Neural cell (in vitro differentiated cells): ENCODE results near the gene MCCC1. TPM values are rescaled to one million over a fixed set of nuclear protein-coding genes. Genes with fewer than 3 reads are reported as not detected.

Experiments used
- H2AFZ ChIP-seq: fragments of 200-600, 300-800 bp; sonication (generic), shearing (Covaris generic); 2 replicates; pipeline ENCODE4 v1.6.0; 2014; ENCODE audit warnings: low read depth, mild to moderate bottlenecking, antibody characterized with exemption, low read length, moderate library complexity
- H3F3A ChIP-seq: fragments of 200-600 bp; shearing (Covaris generic); 2 replicates; pipeline ENCODE4 v1.6.1; 2016; ENCODE audit warnings: mild to moderate bottlenecking, moderate library complexity, mixed read lengths, antibody characterized with exemption, low read length; ENCODE audit not compliant: insufficient read depth, poor library complexity, severe bottlenecking
- H3K27ac ChIP-seq: fragments of 200-600, 300-800 bp; sonication (generic), shearing (Covaris generic); 2 replicates; pipeline ENCODE4 v1.5.1; 2014; ENCODE audit warnings: mild to moderate bottlenecking, low read length, moderate library complexity
- H3K27me3 ChIP-seq: fragments of 300-800, 200-600 bp; sonication (generic), shearing (Covaris generic); 2 replicates; pipeline ENCODE4 v1.6.0; 2014; ENCODE audit warnings: mild to moderate bottlenecking, low read depth, low read length, moderate library complexity; ENCODE audit not compliant: insufficient read depth
- H3K36me3 ChIP-seq: fragments of 300-800, 200-600 bp; sonication (generic), shearing (Covaris generic); 2 replicates; pipeline ENCODE4 v1.5.1; 2014; ENCODE audit warnings: mild to moderate bottlenecking, antibody characterized with exemption, low read length, moderate library complexity; ENCODE audit not compliant: insufficient read depth
- H3K4me2 ChIP-seq: fragments of 300-800, 200-600 bp; sonication (generic), shearing (Covaris generic); 2 replicates; pipeline ENCODE4 v1.6.0; 2014; ENCODE audit warnings: mild to moderate bottlenecking, low read length
- H3K4me3 ChIP-seq: fragments of 300-800, 200-600 bp; sonication (generic), shearing (Covaris generic); 2 replicates; pipeline ENCODE4 v1.5.1; 2014; ENCODE audit warnings: mild to moderate bottlenecking, low read length, moderate library complexity
- H3K79me2 ChIP-seq: fragments of 200-600 bp; shearing (Covaris generic); replicated peaks from 2 replicates; pipeline ENCODE4 v1.6.0; 2014; ENCODE audit warnings: mild to moderate bottlenecking, low read length, moderate library complexity; ENCODE audit not compliant: insufficient read depth
- H3K9ac ChIP-seq: fragments of 300-800, 200-600 bp; sonication (generic), shearing (Covaris generic); 2 replicates; pipeline ENCODE4 v1.6.1; 2016; ENCODE audit warnings: mild to moderate bottlenecking, low read length, mixed read lengths
- H3K9me2 ChIP-seq: fragments of 200-600 bp; shearing (Covaris generic); 2 replicates; pipeline ENCODE4 v1.6.1; 2016; ENCODE audit warnings: mild to moderate bottlenecking, low read length, mixed read lengths; ENCODE audit not compliant: insufficient read depth
- H3K9me3 ChIP-seq: fragments of 200-600, 300-800 bp; sonication (generic), shearing (Covaris generic); 2 replicates; pipeline ENCODE4 v1.6.1; 2016; ENCODE audit warnings: mild to moderate bottlenecking, mixed run types, low read length, moderate library complexity, mixed read lengths
- H4K20me1 ChIP-seq: fragments of 200-600 bp; shearing (Covaris generic); 2 replicates; pipeline ENCODE4 v1.6.1; 2016; ENCODE audit warnings: mild to moderate bottlenecking, mixed run types; ENCODE audit not compliant: insufficient read depth
- CTCF ChIP-seq: fragments of 450-650 bp; IDR thresholded peaks from 2 replicates; pipeline ENCODE4 v1.5.1; 2014; ENCODE audit warnings: antibody characterized with exemption, mild to moderate bottlenecking, moderate library complexity; ENCODE audit not compliant: poor library complexity, severe bottlenecking
- EP300 ChIP-seq: fragments of 450-650 bp; conservative IDR thresholded peaks from 2 replicates; pipeline ENCODE4 v1.6.1; 2014; ENCODE audit warnings: antibody characterized with exemption, mild to moderate bottlenecking, moderate library complexity; ENCODE audit not compliant: poor library complexity, severe bottlenecking
- EZH2 ChIP-seq: fragments of 200-600, 300-800 bp; shearing (Covaris generic), sonication (generic); IDR thresholded peaks from 2 replicates; pipeline ENCODE4 v1.6.1; 2014; ENCODE audit warnings: antibody characterized with exemption, low read length, borderline replicate concordance, mild to moderate bottlenecking; ENCODE audit not compliant: insufficient read depth, poor library complexity, severe bottlenecking
- MXI1 ChIP-seq: fragments of 450-650 bp; conservative IDR thresholded peaks from 2 replicates; pipeline ENCODE4 v1.6.1; 2014; ENCODE audit warnings: antibody characterized with exemption, mild to moderate bottlenecking; ENCODE audit not compliant: poor library complexity, severe bottlenecking
- POLR2AphosphoS5 ChIP-seq: IDR thresholded peaks from 2 replicates; pipeline ENCODE4 v1.6.1; 2012
- RAD21 ChIP-seq: fragments of 450-650 bp; conservative IDR thresholded peaks from 2 replicates; pipeline ENCODE4 v1.6.1; 2014; ENCODE audit warnings: antibody characterized with exemption, mild to moderate bottlenecking, moderate library complexity
- REST ChIP-seq: IDR thresholded peaks from 2 replicates; pipeline ENCODE4 v1.6.1; 2012; ENCODE audit warnings: borderline replicate concordance
- SMC3 ChIP-seq: fragments of 450-650 bp; conservative IDR thresholded peaks from 2 replicates; pipeline ENCODE4 v1.6.1; 2014; ENCODE audit warnings: antibody characterized with exemption, mild to moderate bottlenecking, moderate library complexity; ENCODE audit not compliant: poor library complexity
- TAF1 ChIP-seq: IDR thresholded peaks from 2 replicates; pipeline ENCODE4 v1.6.1; 2012; ENCODE audit warnings: low read depth
- polyA plus RNA-seq: library from polyadenylated mRNA; depleted of rRNA; stranded (reverse); fragments of >200 nt; gene quantifications from 2 replicates; pipeline ENCODE4 v1.2.3, GENCODE V29; 2014

Gene MCCC1
- polyA plus RNA-seq, 1 donor from 2014 or later = 29.6 TPM

- Histone ChIP-seq H3F3A (no peaks in the 10 kb centered on the region), H3K9me3 (no peaks in the 10 kb centered on the region), H3K9ac (peak within 1 kb of the TSS; percentile 74), H3K79me2 (peaks cover 42% of the 10 kb centered on the region), H3K9me2 (no peaks in the 10 kb centered on the region), H3K4me2 (peak within 1 kb of the TSS; percentile 94), H3K27ac (peak within 1 kb of the TSS; percentile 51), H3K4me3 (peak within 1 kb of the TSS; percentile 80), H4K20me1 (no peaks in the 10 kb centered on the region), H2AFZ (peak within 1 kb of the TSS; percentile 65), H3K36me3 (no peaks in the 10 kb centered on the region), H3K27me3 (no peaks in the 10 kb centered on the region)
- TF ChIP-seq EZH2 (no peak), SMC3 (no peak), REST (no peak), POLR2AphosphoS5 (peak; percentile 71), RAD21 (no peak), TAF1 (peak; percentile 33), MXI1 (no peak)
These were observed 118.9 kb downstream of the MCCC1 start, which contains the start of gene DCUN1D1 for GRCh38 chr3:182980204-182981037. DCUN1D1 (minus strand) TSS chr3:182980538; CDS start chr3:182980489, 49 bp downstream.

GRCh38 chr3:182979674-182980191 lies 119.6 kb downstream of the MCCC1 start:
- no peak overlapping the region for H3K27ac ChIP-seq

GRCh38 chr3:182979103-182979673 lies 120.1 kb downstream of the MCCC1 start:
- TF ChIP-seq REST (no peak), TAF1 (no peak), SMC3 (no peak), MXI1 (no peak), EZH2 (no peak), POLR2AphosphoS5 (no peak), CTCF (no peak), RAD21 (no peak), EP300 (no peak)
- Histone ChIP-seq H4K20me1 (no peaks in the 10 kb centered on the region), H3K27me3 (no peaks in the 10 kb centered on the region), H3K79me2 (peaks cover 52% of the 10 kb centered on the region), H3K27ac (no peak overlapping the region), H3F3A (no peaks in the 10 kb centered on the region), H3K9me3 (no peaks in the 10 kb centered on the region), H3K4me3 (peak overlapping the region; percentile 80), H3K36me3 (no peaks in the 10 kb centered on the region), H3K9me2 (no peaks in the 10 kb centered on the region), H3K4me2 (peak overlapping the region; percentile 94), H3K9ac (peak overlapping the region; percentile 74), H2AFZ (peak overlapping the region; percentile 65)

More at GRCh38 chr3:182979674-182980191, 119.6 kb downstream of the MCCC1 start:
- no peaks in the 10 kb centered on the region for H3K9me3 ChIP-seq
- H3K9me2 ChIP-seq = no peaks in the 10 kb centered on the region
- H3F3A ChIP-seq = no peaks in the 10 kb centered on the region
- peak overlapping the region; percentile 94 for H3K4me2 ChIP-seq
- H3K4me3 ChIP-seq = peak overlapping the region; percentile 80
- H3K9ac ChIP-seq = peak overlapping the region; percentile 74
- TF ChIP-seq POLR2AphosphoS5 (no peak), RAD21 (no peak), EZH2 (no peak)
- no peaks in the 10 kb centered on the region for H3K36me3 ChIP-seq
- no peaks in the 10 kb centered on the region for H3K27me3 ChIP-seq
- no peaks in the 10 kb centered on the region for H4K20me1 ChIP-seq
- H2AFZ ChIP-seq = peak overlapping the region; percentile 65
- peaks cover 46% of the 10 kb centered on the region for H3K79me2 ChIP-seq
